Vagina (tissue), 2 donors: ENCODE data around the gene ERBB4.

ENCODE experiments used
- POLR2A ChIP-seq, 2 donors: fragments of 450-650 bp; IDR thresholded peaks; one replicate each; pipeline ENCODE4 v1.6.1; 2017; ENCODE audit warnings: antibody characterized with exemption in 2 of 2, mild to moderate bottlenecking in 2 of 2, moderate library complexity in 2 of 2
- POLR2AphosphoS5 ChIP-seq, 2 donors: sonication (generic); formaldehyde crosslinking; IDR thresholded peaks; one replicate each; pipeline ENCODE4 v1.9.0; 2017; ENCODE audit warnings: antibody characterized with exemption in 2 of 2, mild to moderate bottlenecking in 2 of 2, low read depth in 1 of 2; ENCODE audit not compliant: insufficient read depth in 1 of 2

GRCh38 chr2:211976076-211976475 is 562.5 kb downstream of the ERBB4 start:
- no peak for TF ChIP-seq POLR2AphosphoS5 (IDR thresholded peaks at IDR 0.05; ENCODE audit: insufficient read depth in 1 of 2, low read depth in 1 of 2)
- no peak for TF ChIP-seq POLR2A (IDR thresholded peaks at IDR 0.05)
